HepG2 (cell line): ENCODE data around the gene CAPRIN1. TPM values are rescaled to one million over a fixed set of nuclear protein-coding genes. Genes with fewer than 3 reads are reported as not detected.

Source experiments
- CEBPG ChIP-seq: IDR thresholded peaks from 2 replicates; pipeline ENCODE4 v1.6.1; 2016
- RBAK ChIP-seq: sonication (generic); formaldehyde crosslinking; IDR thresholded peaks from 2 replicates; pipeline ENCODE4 v1.5.1; 2020; ENCODE audit warnings: mild to moderate bottlenecking, missing genetic modification reagents
- SP1 ChIP-seq, 2 experiments: fragments of 450-650 bp in 1 of 2; sonication (generic) in 1 of 2; formaldehyde crosslinking in 1 of 2; IDR thresholded peaks; 2 replicates each; pipeline versions ENCODE4 v1.4.0 to v1.6.1; 2016 to 2020; ENCODE audit warnings: missing genetic modification reagents in 1 of 2
- ZNF572 ChIP-seq: sonication (generic); formaldehyde crosslinking; IDR thresholded peaks from 2 replicates; pipeline ENCODE4 v1.5.1; 2020; ENCODE audit warnings: mild to moderate bottlenecking, missing genetic modification reagents
- ZNF660 ChIP-seq: sonication (generic); formaldehyde crosslinking; IDR thresholded peaks from 2 replicates; pipeline ENCODE4 v1.5.1; 2020; ENCODE audit warnings: mild to moderate bottlenecking, low read depth, missing genetic modification reagents, borderline replicate concordance
- ZNF776 ChIP-seq: sonication (generic); formaldehyde crosslinking; IDR thresholded peaks from 2 replicates; pipeline ENCODE4 v1.4.0; 2020; ENCODE audit warnings: mild to moderate bottlenecking, missing genetic modification reagents
- polyA plus RNA-seq, 8 experiments: library from polyadenylated mRNA; depleted of rRNA in 3 of 8; stranded (reverse) in 7 of 8; unstranded in 1 of 8; fragments of >200 nt; fragmentation: Illumina TruSeq in 4 of 8; extraction: Trizol in 4 of 8; gene quantifications; 2 replicates each; pipeline versions ENCODE4 v1.2.1 to v1.2.3, GENCODE V29; 2011 to 2016; ENCODE audit warnings: low read depth in 4 of 8, missing spikeins in 1 of 8, mixed read lengths in 1 of 8; ENCODE audit not compliant: insufficient read depth in 1 of 8
- total RNA-seq, 5 experiments: library from RNA; depleted of rRNA; stranded (reverse); fragments of >200 nt; fragmentation: Illumina TruSeq; extraction: Trizol; gene quantifications; 2 replicates each; pipeline ENCODE4 v1.2.3, GENCODE V29; 2016; ENCODE audit warnings: low read depth in 1 of 5
- TF ChIP-seq, protein P1 (sequence below): sonication (generic); formaldehyde crosslinking; IDR thresholded peaks from 2 replicates; pipeline ENCODE4 v1.5.0; 2020; ENCODE audit warnings: mild to moderate bottlenecking, missing genetic modification reagents
- TF ChIP-seq, protein P2 (sequence below): fragments of 450-650 bp; IDR thresholded peaks from 2 replicates; pipeline ENCODE4 v1.6.1; 2017
- TF ChIP-seq, protein P3 (sequence below): sonication (generic); formaldehyde crosslinking; IDR thresholded peaks from 2 replicates; pipeline ENCODE4 v1.4.0; 2020; ENCODE audit warnings: missing genetic modification reagents
- TF ChIP-seq, protein P4 (sequence below): sonication (generic); formaldehyde crosslinking; IDR thresholded peaks from 2 replicates; pipeline ENCODE4 v1.5.0; 2020; ENCODE audit warnings: mild to moderate bottlenecking, missing genetic modification reagents
- TF ChIP-seq, protein P5 (sequence below): sonication (generic); formaldehyde crosslinking; IDR thresholded peaks from 2 replicates; pipeline ENCODE4 v1.5.0; 2020; ENCODE audit warnings: mild to moderate bottlenecking, missing genetic modification reagents
- TF ChIP-seq, protein P6 (sequence below): IDR thresholded peaks from 2 replicates; pipeline ENCODE4 v1.6.1; 2018; ENCODE audit warnings: missing genetic modification reagents, mild to moderate bottlenecking, missing compliant biosample characterization
- TF ChIP-seq, protein P7 (sequence below): sonication (generic); formaldehyde crosslinking; IDR thresholded peaks from 2 replicates; pipeline ENCODE4 v1.5.1; 2020; ENCODE audit warnings: mild to moderate bottlenecking, missing genetic modification reagents, borderline replicate concordance

The CAPRIN1 gene
- total and polyA plus RNA-seq, 2 of the 13 experiments (the other 11 are each of a cell fraction or from before 2014, with no cell fraction given) = 114 to 162 TPM

DNA sequence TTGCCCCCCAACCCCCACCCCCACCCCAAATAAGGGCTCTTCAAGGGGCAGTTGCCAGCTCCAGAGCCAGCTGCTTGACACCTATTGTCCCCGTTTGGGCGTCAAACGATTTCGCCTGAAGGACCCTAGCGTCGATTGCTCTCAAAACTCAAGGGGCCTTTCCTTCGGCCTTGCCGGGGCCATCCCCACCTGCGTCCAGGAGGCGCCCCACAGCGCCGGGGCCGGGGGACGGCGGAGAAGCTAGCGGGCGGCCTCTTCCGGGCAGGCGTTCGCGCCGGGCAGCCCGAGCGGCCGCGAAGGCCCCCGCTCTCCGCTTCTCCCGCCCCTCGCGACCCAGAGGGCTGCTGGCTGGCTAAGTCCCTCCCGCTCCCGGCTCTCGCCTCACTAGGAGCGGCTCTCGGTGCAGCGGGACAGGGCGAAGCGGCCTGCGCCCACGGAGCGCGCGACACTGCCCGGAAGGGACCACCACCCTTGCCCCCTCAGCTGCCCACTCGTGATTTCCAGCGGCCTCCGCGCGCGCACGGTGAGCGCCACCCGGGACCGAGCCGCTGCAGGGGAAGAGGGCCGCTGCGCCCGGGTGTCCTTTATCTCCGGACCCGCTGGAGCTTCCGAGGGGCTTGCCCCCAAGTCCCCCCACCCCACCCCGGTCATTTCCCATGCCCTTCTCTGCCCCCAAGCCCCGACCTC lies at the start of gene CAPRIN1 (continued):
- no peak for TF ChIP-seq ZNF572 (CRISPR knock-in tag)
- TF ChIP-seq, protein P1, sequence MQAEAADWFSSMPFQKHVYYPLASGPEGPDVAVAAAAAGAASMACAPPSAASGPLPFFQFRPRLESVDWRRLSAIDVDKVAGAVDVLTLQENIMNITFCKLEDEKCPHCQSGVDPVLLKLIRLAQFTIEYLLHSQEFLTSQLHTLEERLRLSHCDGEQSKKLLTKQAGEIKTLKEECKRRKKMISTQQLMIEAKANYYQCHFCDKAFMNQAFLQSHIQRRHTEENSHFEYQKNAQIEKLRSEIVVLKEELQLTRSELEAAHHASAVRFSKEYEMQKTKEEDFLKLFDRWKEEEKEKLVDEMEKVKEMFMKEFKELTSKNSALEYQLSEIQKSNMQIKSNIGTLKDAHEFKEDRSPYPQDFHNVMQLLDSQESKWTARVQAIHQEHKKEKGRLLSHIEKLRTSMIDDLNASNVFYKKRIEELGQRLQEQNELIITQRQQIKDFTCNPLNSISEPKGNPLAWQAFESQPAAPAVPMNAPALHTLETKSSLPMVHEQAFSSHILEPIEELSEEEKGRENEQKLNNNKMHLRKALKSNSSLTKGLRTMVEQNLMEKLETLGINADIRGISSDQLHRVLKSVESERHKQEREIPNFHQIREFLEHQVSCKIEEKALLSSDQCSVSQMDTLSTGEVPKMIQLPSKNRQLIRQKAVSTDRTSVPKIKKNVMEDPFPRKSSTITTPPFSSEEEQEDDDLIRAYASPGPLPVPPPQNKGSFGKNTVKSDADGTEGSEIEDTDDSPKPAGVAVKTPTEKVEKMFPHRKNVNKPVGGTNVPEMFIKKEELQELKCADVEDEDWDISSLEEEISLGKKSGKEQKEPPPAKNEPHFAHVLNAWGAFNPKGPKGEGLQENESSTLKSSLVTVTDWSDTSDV (CRISPR knock-in tag) = no peak; the same call in 1 of the 2 replicates
- TF ChIP-seq, protein P2, sequence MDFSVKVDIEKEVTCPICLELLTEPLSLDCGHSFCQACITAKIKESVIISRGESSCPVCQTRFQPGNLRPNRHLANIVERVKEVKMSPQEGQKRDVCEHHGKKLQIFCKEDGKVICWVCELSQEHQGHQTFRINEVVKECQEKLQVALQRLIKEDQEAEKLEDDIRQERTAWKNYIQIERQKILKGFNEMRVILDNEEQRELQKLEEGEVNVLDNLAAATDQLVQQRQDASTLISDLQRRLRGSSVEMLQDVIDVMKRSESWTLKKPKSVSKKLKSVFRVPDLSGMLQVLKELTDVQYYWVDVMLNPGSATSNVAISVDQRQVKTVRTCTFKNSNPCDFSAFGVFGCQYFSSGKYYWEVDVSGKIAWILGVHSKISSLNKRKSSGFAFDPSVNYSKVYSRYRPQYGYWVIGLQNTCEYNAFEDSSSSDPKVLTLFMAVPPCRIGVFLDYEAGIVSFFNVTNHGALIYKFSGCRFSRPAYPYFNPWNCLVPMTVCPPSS = no peak
- TF ChIP-seq ZNF660 (CRISPR knock-in tag) = no peak
- TF ChIP-seq, protein P3, sequence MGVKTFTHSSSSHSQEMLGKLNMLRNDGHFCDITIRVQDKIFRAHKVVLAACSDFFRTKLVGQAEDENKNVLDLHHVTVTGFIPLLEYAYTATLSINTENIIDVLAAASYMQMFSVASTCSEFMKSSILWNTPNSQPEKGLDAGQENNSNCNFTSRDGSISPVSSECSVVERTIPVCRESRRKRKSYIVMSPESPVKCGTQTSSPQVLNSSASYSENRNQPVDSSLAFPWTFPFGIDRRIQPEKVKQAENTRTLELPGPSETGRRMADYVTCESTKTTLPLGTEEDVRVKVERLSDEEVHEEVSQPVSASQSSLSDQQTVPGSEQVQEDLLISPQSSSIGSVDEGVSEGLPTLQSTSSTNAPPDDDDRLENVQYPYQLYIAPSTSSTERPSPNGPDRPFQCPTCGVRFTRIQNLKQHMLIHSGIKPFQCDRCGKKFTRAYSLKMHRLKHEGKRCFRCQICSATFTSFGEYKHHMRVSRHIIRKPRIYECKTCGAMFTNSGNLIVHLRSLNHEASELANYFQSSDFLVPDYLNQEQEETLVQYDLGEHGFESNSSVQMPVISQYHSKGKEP = no peak
- TF ChIP-seq, protein P4, sequence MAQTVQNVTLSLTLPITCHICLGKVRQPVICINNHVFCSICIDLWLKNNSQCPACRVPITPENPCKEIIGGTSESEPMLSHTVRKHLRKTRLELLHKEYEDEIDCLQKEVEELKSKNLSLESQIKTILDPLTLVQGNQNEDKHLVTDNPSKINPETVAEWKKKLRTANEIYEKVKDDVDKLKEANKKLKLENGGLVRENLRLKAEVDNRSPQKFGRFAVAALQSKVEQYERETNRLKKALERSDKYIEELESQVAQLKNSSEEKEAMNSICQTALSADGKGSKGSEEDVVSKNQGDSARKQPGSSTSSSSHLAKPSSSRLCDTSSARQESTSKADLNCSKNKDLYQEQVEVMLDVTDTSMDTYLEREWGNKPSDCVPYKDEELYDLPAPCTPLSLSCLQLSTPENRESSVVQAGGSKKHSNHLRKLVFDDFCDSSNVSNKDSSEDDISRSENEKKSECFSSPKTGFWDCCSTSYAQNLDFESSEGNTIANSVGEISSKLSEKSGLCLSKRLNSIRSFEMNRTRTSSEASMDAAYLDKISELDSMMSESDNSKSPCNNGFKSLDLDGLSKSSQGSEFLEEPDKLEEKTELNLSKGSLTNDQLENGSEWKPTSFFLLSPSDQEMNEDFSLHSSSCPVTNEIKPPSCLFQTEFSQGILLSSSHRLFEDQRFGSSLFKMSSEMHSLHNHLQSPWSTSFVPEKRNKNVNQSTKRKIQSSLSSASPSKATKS (CRISPR knock-in tag) = no peak
- TF ChIP-seq ZNF776 (CRISPR knock-in tag) = peak; percentile 79; the same call in 1 of the 2 replicates
- no peak for TF ChIP-seq CEBPG
- TF ChIP-seq, protein P5, sequence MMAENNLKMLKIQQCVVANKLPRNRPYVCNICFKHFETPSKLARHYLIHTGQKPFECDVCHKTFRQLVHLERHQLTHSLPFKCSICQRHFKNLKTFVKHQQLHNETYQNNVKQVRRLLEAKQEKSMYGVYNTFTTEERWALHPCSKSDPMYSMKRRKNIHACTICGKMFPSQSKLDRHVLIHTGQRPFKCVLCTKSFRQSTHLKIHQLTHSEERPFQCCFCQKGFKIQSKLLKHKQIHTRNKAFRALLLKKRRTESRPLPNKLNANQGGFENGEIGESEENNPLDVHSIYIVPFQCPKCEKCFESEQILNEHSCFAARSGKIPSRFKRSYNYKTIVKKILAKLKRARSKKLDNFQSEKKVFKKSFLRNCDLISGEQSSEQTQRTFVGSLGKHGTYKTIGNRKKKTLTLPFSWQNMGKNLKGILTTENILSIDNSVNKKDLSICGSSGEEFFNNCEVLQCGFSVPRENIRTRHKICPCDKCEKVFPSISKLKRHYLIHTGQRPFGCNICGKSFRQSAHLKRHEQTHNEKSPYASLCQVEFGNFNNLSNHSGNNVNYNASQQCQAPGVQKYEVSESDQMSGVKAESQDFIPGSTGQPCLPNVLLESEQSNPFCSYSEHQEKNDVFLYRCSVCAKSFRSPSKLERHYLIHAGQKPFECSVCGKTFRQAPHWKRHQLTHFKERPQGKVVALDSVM (CRISPR knock-in tag) = 0 out of 2 replicates have a peak, but pooled peaks have one; percentile 29
- TF ChIP-seq SP1 (IDR thresholded peaks at IDR 0.05) = no peak
- no peak for TF ChIP-seq SP1 (CRISPR knock-in tag; IDR thresholded peaks at IDR 0.05)
- TF ChIP-seq RBAK (CRISPR knock-in tag) = no peak
- TF ChIP-seq, protein P6, sequence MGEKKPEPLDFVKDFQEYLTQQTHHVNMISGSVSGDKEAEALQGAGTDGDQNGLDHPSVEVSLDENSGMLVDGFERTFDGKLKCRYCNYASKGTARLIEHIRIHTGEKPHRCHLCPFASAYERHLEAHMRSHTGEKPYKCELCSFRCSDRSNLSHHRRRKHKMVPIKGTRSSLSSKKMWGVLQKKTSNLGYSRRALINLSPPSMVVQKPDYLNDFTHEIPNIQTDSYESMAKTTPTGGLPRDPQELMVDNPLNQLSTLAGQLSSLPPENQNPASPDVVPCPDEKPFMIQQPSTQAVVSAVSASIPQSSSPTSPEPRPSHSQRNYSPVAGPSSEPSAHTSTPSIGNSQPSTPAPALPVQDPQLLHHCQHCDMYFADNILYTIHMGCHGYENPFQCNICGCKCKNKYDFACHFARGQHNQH = peak; percentile 33; the same call in 1 of the 2 replicates
- TF ChIP-seq, protein P7, sequence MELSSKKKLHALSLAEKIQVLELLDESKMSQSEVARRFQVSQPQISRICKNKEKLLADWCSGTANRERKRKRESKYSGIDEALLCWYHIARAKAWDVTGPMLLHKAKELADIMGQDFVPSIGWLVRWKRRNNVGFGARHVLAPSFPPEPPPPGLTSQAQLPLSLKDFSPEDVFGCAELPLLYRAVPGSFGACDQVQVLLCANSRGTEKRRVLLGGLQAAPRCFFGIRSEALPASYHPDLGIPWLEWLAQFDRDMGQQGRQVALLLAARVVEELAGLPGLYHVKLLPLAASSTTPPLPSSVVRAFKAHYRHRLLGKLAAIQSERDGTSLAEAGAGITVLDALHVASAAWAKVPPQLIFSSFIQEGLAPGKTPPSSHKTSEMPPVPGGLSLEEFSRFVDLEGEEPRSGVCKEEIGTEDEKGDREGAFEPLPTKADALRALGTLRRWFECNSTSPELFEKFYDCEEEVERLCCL (CRISPR knock-in tag) = 0 out of 2 replicates have a peak, but pooled peaks have one; percentile 30
